Large intestine (tissue), 3 donors: Measurements from ENCODE around the gene WDFY4. TPM values are rescaled to one million over a fixed set of nuclear protein-coding genes. Genes with fewer than 3 reads are reported as not detected.

Source experiments
- DNase-seq, 2 donors: peaks; one replicate each; pipeline versions ENCODE4 v3.0.0 to v3.0.0-alpha.2; 2013
- H3K27ac ChIP-seq: one replicate; pipeline ENCODE4 v1.5.1; 2013; ENCODE audit warnings: low read length
- H3K27me3 ChIP-seq: 2 replicates; pipeline ENCODE4 v1.6.1; 2013; ENCODE audit warnings: low read length; ENCODE audit not compliant: control insufficient read depth, insufficient read depth
- H3K36me3 ChIP-seq: 2 replicates; pipeline ENCODE4 v1.6.1; 2013; ENCODE audit warnings: low read length; ENCODE audit not compliant: control insufficient read depth, insufficient read depth
- H3K4me1 ChIP-seq: one replicate; pipeline ENCODE4 v1.6.1; 2013; ENCODE audit warnings: low read length; ENCODE audit not compliant: control insufficient read depth, insufficient read depth
- H3K4me3 ChIP-seq: one replicate; pipeline ENCODE4 v1.5.1; 2013; ENCODE audit warnings: low read length
- H3K9me3 ChIP-seq: one replicate; pipeline ENCODE4 v1.6.1; 2013; ENCODE audit warnings: mild to moderate bottlenecking, low read depth, low read length, moderate library complexity; ENCODE audit not compliant: control insufficient read depth
- WGBS: methylation state at CpG from one replicate; pipeline ENCODE4 v1.1.5; 2013; ENCODE audit warnings: low lambda C conversion rate; ENCODE audit not compliant: insufficient coverage; 5-methylcytosine and 5-hydroxymethylcytosine counted together
- polyA plus RNA-seq: library from polyadenylated mRNA; unstranded; fragments of 120-200 nt; gene quantifications from one replicate; pipeline ENCODE4 v1.2.1, GENCODE V29; 2013

Gene WDFY4
- polyA plus RNA-seq, 1 donor, result 3.5 TPM

DNA sequence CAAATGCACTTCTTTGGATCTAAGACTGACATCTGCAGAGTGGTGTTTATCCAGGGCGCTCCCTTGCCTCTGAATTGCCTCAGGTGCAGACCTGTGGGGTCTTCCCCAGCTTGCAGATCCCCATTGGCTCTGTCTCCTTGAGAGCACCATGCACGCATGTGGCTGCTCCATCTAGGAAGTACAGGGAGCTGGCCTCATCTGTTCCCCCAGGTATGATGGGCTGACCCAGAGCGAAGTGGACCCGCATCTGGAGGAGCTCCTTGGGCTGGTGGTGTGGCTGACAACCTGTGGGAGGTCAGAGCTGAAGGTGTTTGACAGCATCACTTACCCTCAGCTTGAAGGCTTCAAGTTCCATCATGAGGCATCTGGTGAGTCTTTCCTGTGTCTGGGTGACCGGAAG is 44.5 kb downstream of the WDFY4 start:
- no CpG with 5 or more reads among the region's 5 CpGs for WGBS
- Histone ChIP-seq H3K27ac (no peak overlapping the region), H3K27me3 (no peaks in the 10 kb centered on the region), H3K4me1 (no peaks in the 10 kb centered on the region), H3K4me3 (no peak overlapping the region), H3K36me3 (no peaks in the 10 kb centered on the region), H3K9me3 (no peaks in the 10 kb centered on the region)
- DNase-seq, result no peak

DNA sequence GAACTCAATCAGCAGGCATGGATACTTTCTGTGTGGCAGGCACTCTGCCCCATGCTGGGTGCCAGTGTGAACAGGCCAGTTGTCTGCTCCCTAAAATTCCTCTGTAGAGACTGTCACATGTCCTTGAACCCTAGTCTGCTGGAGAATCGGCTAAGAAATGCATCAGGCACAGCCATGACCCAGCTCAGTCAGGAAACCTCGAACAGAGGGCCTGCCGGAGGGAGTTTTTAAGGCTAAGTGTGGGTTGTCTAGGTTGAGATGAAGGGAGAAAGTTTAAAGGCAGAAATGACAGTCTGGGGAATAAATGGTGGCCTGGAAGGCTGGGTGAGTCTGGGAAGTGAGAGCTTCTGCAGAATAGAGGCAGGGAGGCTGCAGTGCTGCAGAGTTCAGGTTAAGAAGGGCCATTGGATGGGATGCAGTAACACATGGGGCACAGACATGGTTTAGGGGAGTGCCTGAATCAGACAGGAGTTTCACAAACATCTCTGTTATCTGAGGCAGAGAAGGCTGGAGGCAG is 45.3 kb downstream of the WDFY4 start:
- no peaks in the 10 kb centered on the region for H3K27me3 ChIP-seq
- no peak for DNase-seq
- H3K27ac ChIP-seq, result no peak overlapping the region
- WGBS, result no CpG with 5 or more reads among the region's 3 CpGs
- no peaks in the 10 kb centered on the region for H3K9me3 ChIP-seq
- no peak overlapping the region for H3K4me3 ChIP-seq
- no peaks in the 10 kb centered on the region for H3K4me1 ChIP-seq
- no peaks in the 10 kb centered on the region for H3K36me3 ChIP-seq

- no CpG with 5 or more reads among the region's 10 CpGs for WGBS
- H3K27ac ChIP-seq, result no peak overlapping the region
- H3K36me3 ChIP-seq, result no peaks in the 10 kb centered on the region
- no peak overlapping the region for H3K4me3 ChIP-seq
- no peaks in the 10 kb centered on the region for H3K9me3 ChIP-seq
- no peak for DNase-seq
- no peaks in the 10 kb centered on the region for H3K27me3 ChIP-seq
- no peaks in the 10 kb centered on the region for H3K4me1 ChIP-seq
Observed at GRCh38 chr10:48731141-48731540, 46.5 kb downstream of the WDFY4 start.

DNA sequence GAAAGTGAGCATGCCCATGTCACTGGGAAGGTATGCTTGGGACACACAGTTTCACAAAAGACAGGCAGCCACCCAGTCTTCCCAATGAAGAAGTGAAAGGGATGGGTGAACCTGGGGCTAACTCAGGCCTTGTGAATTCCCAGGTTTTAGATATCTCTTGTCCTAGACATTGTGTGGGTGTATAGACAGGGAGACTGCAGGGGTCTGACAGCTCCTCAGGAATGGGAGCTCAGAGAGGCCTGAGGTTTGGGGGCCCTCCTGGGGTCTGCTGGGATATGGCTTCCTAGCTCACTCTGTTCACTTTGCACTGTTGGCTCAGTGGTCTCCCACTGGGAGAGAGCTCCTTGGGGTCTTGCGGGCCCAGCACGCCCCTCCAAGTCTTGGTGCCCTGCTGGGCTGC is 47.0 kb downstream of the WDFY4 start:
- Histone ChIP-seq H3K27ac (no peak overlapping the region), H3K27me3 (no peaks in the 10 kb centered on the region), H3K9me3 (no peaks in the 10 kb centered on the region), H3K4me1 (no peaks in the 10 kb centered on the region), H3K36me3 (no peaks in the 10 kb centered on the region), H3K4me3 (no peak overlapping the region)
- no CpG with 5 or more reads among the region's 2 CpGs for WGBS
- DNase-seq, result no peak

DNA sequence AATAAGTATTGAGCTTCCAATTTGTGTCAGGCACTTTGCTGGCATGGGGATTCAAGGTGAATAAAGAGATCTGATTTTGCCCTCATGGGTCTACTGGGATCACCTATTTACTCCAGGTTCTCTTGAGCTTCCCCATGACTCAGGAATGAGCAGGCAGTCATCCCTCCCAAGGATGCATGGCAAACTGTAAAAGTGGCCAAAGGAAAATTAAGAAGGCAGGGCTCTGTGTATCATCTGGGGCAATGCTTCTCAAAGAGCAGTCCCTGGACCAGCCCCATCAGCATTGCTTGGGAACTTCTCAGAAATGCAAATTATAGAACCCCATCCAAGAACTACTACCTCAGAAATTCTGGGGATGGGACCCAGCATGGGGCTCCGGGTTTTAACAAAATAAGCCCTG is 48.7 kb downstream of the WDFY4 start:
- H3K4me1 ChIP-seq, result no peaks in the 10 kb centered on the region
- H3K4me3 ChIP-seq, result no peak overlapping the region
- no peaks in the 10 kb centered on the region for H3K9me3 ChIP-seq
- H3K27ac ChIP-seq, result no peak overlapping the region
- no peak for DNase-seq
- WGBS, result no CpG with 5 or more reads among the region's 1 CpG
- H3K36me3 ChIP-seq, result no peaks in the 10 kb centered on the region
- H3K27me3 ChIP-seq, result no peaks in the 10 kb centered on the region

- no CpG with 5 or more reads among the region's 8 CpGs for WGBS
- Histone ChIP-seq H3K36me3 (no peaks in the 10 kb centered on the region), H3K27me3 (no peaks in the 10 kb centered on the region)
Observed at GRCh38 chr10:48735836-48736390, 51.2 kb downstream of the WDFY4 start.

DNA sequence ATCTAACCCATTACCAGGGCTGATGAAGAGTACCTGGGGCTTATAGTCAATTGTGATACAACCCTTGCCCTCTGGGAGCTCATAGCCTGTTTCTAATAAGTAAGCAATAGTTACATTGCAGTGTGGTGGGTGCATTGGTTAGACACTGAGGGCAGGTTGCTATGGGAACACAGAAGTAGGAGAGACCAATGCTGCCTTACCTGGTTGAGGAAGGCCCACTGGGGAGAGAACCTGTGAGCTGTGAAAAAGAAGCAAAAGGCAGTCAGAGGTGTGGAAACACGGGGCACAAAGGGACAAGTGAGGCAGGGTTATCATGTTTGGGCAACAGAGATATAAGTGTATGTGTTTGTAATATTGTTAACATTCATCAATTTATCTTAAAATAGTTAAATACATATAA is 51.9 kb downstream of the WDFY4 start:
- Histone ChIP-seq H3K27ac (no peak overlapping the region), H3K9me3 (no peaks in the 10 kb centered on the region), H3K4me1 (no peaks in the 10 kb centered on the region), H3K27me3 (no peaks in the 10 kb centered on the region), H3K4me3 (no peak overlapping the region), H3K36me3 (no peaks in the 10 kb centered on the region)
- WGBS, result no CpG with 5 or more reads among the region's 1 CpG
- DNase-seq, result no peak

More at GRCh38 chr10:48735836-48736390, 51.2 kb downstream of the WDFY4 start:
- no peak for DNase-seq
- no peak overlapping the region for H3K27ac ChIP-seq
- H3K9me3 ChIP-seq, result no peaks in the 10 kb centered on the region
- H3K4me1 ChIP-seq, result no peaks in the 10 kb centered on the region
- no peak overlapping the region for H3K4me3 ChIP-seq

GRCh38 chr10:48737886-48738285 is 53.2 kb downstream of the WDFY4 start:
- no peaks in the 10 kb centered on the region for H3K36me3 ChIP-seq
- DNase-seq, result no peak
- no peaks in the 10 kb centered on the region for H3K27me3 ChIP-seq
- no peak overlapping the region for H3K27ac ChIP-seq
- WGBS, result no CpG with 5 or more reads among the region's 2 CpGs
- no peaks in the 10 kb centered on the region for H3K4me1 ChIP-seq
- H3K4me3 ChIP-seq, result no peak overlapping the region
- H3K9me3 ChIP-seq, result no peaks in the 10 kb centered on the region

DNA sequence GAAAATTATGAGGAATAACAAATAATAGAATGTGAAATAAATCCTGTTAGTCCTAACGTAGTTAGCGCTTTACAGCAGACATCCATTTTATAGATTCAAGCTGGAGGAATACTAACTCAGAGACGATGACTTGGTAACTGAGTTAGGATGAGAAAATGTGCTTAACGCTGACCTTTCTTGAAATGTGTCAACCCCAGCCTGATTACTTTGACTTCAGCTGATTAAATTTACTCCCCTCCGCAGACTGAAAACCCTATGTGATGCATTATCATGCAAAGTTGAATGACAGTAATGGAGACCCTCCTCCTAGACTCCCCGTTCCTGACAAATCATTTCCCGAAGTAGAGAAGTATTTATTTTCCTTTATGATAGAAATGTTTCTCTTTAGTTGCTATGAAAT is 54.5 kb downstream of the WDFY4 start:
- Histone ChIP-seq H3K27ac (no peak overlapping the region), H3K4me1 (no peaks in the 10 kb centered on the region), H3K36me3 (no peaks in the 10 kb centered on the region), H3K9me3 (no peaks in the 10 kb centered on the region), H3K4me3 (no peak overlapping the region), H3K27me3 (no peaks in the 10 kb centered on the region)
- no peak for DNase-seq
- WGBS, result 58% methylated on average over 3 of the region's 7 CpGs

DNA sequence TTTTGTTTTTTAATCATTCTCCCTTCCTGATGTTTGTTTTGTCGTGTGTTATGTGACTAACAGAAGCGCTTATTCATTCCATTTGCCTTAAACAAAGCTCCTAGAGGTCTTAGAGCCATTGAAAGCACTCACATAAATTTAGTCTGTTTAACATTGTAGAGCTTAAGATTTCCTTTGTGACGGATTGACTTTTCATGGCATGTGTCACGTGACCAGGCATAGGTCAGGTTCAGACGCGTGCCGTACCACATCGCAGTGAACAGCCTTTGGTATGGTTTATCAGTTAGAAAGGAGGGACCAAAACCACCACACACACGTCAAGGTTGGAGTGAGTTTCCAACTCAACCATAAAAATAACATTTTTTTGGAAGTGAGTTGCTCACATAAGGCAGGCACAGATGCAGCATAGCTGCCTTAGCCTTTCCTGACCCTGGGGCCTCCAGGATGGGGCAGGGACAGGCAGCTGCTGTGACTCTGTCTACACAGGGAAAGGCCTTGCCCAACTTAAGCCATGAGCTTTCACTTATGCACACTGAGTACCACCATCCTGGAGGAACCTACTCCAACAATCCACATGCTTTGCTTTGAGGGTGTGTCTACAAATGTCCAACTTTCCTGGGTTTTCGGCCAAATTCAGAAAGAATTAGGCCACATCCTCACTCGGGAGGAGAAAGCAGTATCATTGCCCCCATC is 55.5 kb downstream of the WDFY4 start:
- H3K9me3 ChIP-seq, result no peaks in the 10 kb centered on the region
- H3K27ac ChIP-seq, result no peak overlapping the region
- H3K27me3 ChIP-seq, result no peaks in the 10 kb centered on the region
- WGBS, result no CpG with 5 or more reads among the region's 11 CpGs
- H3K36me3 ChIP-seq, result no peaks in the 10 kb centered on the region
- no peak for DNase-seq
- H3K4me1 ChIP-seq, result no peaks in the 10 kb centered on the region
- no peak overlapping the region for H3K4me3 ChIP-seq

DNA sequence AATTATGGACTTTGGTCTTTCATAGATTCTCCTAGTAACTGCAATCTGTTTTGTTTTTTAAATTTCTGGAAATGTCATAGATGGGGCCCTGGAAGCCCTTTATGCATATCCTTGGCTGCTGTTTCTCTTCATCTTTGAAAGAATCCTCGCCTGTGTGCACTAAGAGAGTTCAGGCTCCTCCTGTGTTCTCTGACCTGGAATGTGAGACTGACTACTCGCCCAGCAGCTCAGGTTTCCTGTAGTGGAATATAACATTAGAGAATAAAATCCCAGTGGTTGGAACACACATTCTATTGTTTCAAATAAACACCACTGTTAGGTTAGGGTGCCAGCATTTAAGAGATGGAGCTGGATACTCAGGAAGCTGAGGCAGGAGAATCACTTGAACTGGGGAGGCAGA is 56.3 kb downstream of the WDFY4 start:
- Histone ChIP-seq H3K9me3 (peaks cover 4% of the 10 kb centered on the region), H3K4me3 (no peak overlapping the region), H3K27ac (no peak overlapping the region), H3K36me3 (no peaks in the 10 kb centered on the region), H3K27me3 (no peaks in the 10 kb centered on the region), H3K4me1 (no peaks in the 10 kb centered on the region)
- no peak for DNase-seq
- WGBS, result no CpG with 5 or more reads among the region's 2 CpGs
